HG02970 (cell line): ENCODE measurements around the gene TSHZ3.

Source experiments
- ATAC-seq: cut with Tn5 transposase; IDR thresholded peaks from one replicate; pipeline ENCODE4 v1.9.1; 2021; ENCODE audit warnings: mild to moderate bottlenecking, moderate library complexity, moderate number of reproducible peaks; ENCODE audit not compliant: unreplicated experiment, low FRiP score

The TSHZ3 gene

GRCh38 chr19:31314849-31315629 lies 34.2 kb downstream of the TSHZ3 start:
- no peak for ATAC-seq

GRCh38 chr19:31314156-31314555 lies 35.1 kb downstream of the TSHZ3 start:
- ATAC-seq = no peak

DNA sequence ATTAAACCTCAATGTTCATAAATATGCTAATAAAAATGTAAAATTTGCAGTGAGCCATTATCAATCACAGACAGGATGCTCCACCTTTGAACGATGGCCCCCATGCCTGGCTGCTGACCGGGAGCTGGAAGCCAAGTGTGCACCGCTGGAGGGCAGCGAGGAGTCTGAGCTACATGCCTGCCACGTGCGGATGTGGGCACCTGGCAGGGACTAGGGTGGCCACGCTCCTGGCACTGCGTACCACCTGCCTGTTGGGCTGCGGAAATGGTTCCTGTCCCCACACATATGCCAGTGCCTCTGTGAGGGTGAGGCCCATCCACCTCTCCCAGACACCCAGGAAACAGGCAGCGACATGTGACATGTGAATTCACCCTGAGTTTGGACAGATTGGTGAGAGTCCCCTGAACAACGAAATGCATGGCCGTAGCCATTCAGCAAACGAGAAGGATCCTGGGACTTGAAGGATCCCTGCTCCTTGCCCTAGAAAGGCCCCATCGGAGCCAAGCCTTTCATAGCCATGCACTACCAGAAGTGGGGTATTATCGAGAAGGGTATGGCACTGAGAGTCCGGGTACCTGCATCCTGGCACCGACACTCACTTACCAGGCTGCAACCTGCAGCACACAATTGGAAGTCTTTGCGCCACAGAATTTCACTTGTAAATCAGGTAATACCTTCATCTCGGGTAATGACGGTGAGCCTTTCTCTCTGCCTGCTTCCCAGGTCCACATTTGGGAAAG lies 35.8 kb downstream of the TSHZ3 start:
- no peak for ATAC-seq

GRCh38 chr19:31312677-31313244 lies 36.5 kb downstream of the TSHZ3 start:
- no peak for ATAC-seq

DNA sequence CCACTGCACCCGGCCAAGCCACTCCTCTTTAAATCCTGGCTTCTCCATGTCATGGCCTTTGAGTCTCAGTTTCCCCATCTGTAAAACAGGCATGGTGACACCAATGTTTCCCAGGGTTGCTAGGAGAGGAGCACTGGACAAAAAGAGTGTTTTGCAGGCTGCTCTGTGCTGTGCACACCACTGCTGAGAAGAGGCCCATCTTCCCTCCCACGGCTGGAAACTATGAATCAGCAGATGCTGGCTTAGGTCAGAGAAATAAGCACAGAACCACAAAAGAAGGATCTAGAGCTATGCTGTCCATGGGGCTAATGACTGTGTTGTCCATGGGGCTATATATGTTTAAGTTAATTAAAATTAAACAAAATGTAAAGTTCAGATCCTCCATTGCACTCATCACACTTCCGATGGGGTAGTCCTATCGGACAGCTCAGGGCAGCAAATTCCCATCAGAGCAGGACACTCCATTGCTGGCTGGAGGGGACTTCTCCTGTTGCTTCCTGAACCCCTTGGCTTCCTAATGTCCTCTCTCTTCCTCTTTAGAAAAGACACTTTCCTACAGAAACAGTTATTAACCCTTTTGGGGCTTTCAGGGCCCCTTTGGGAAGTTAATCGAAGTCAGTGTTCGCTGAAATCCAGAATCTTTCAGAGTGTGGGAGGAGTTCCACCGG lies 37.1 kb downstream of the TSHZ3 start:
- ATAC-seq = no peak

DNA sequence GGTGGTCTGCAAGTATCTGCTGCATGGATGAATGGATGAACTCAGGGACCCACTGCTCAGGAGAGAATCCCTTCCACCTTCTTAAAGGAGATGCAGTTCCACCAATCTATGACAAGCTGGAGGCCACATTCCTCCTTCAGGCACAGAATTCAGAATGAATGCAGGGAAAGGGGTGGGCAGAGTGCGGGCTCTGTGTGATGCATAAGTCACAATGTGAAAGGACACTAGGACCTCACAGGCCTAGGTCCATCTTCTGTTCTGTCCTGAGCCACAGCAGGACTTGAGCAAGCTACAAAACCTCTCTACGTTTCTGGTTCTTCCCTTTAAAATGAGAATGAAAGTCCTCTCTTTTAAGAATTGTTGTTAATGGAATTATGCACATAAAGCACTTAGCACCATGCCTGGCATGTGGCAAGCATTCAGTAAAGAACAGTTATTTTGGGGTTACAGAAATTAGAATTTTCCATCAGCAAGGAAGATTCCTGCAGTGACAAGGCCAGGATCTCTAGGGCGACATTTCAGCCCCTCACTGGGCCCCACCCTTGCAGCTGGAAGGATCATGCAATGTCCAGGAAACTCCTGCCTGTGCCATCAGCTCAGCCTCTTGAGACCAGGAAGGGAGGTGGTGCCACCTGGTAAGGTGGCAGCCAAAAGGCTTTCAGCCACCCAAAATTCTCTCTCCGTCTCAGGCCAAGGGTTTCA lies 38.7 kb downstream of the TSHZ3 start:
- ATAC-seq = no peak

DNA sequence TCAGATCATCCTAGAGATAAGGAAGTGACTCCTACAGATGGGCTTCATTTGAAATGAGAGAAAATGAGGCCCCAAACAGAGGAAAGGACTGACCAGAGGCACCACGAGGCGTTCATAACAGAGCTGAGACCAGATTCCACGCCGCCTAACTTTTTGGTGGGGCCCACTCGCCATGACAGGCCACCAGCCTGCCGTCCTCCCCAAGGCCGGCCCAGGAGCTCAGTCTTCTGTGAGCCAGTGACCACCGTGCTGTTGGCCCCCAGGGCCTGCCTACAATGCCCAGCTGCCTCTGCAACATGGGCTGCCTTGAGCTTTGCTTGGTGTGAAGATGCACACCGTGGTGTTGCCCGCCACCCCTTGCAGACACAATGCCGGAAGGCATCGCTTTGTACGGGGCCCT lies 40.5 kb downstream of the TSHZ3 start:
- no peak for ATAC-seq

DNA sequence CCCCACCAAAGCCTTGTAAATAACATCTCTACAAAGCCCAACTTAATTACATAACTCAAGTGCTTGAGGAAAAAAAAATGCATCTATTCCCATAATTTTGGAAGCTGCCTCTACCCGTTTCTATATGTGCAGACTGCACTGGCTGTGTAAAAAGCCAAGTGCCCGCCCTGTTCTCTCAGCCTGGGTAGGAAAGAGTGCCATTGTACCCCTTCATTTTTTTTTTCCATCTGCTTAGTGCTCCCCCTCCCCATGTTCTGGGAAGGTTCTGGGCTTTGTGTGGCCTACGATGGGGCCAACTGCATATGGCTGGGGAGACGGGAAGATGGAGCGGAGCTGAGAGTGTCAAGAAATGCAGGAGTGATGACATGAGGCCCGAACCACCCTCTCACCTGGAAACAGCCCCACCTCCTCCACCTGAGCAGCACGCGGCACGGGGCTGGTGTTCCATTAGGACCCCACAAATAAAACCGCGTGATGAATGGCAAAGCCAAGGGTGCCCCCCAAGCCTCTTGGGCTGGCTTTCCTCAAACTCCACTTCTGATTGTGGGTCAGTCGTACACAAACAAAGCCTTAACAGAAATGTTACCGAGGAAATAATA lies 42.1 kb downstream of the TSHZ3 start:
- no peak for ATAC-seq

DNA sequence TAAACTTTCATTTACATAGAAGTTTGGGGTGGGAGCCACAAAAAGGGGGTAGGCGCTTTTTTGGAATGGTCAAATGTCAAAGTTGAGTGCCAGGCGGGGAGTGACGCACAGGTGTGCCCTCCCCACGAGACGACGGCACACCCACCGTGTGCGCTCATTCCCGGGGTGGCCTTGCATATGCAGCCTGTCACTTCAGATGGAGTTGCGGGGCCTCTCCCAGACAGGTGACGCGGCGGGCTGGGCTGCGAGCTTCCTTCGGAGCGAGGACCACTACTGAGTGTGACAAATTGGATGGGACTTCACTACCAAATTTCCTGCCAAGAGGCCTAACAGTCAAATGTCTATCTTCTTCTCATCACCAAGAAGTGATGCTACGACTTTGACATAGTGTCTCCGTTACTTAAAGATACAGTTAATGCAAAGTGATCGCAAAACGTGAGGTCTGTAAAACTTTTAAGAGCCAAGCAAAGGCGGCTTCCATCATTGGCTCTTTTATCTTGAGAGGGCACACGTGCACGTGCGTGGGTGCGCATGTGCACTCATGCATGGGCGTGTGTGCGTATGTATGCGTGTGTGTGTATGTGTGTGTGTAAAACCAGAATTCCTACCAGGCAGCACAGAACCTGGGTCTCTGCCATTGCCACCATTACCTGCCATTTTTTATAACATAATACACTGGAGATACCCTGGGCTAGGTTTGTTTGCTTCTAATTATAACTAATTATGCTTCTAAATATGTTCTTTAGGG lies 43.1 kb downstream of the TSHZ3 start:
- no peak for ATAC-seq

DNA sequence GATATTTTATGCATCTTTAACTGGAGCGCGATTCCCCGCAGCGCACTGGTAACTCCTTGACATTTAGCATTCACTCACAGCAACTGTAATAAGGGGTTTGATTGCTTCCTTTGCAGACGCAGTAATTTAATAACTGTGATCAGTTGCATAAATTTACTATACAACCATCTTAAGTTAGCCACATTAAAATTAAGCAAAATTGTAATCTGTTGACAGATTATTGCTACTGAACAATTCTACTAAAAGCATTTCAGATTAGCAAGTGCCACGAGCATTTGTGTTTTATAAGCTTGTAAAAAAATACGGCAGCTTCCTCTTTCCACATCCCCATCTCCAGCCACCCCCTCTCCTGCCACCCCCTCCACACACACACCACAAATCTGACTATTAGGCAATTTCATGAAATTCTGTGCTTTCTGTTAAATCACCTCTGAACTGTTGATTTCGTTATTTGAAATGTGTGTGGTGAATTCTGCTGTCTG lies 44.4 kb downstream of the TSHZ3 start:
- no peak for ATAC-seq

GRCh38 chr19:31303262-31303815 lies 45.9 kb downstream of the TSHZ3 start:
- no peak for ATAC-seq

DNA sequence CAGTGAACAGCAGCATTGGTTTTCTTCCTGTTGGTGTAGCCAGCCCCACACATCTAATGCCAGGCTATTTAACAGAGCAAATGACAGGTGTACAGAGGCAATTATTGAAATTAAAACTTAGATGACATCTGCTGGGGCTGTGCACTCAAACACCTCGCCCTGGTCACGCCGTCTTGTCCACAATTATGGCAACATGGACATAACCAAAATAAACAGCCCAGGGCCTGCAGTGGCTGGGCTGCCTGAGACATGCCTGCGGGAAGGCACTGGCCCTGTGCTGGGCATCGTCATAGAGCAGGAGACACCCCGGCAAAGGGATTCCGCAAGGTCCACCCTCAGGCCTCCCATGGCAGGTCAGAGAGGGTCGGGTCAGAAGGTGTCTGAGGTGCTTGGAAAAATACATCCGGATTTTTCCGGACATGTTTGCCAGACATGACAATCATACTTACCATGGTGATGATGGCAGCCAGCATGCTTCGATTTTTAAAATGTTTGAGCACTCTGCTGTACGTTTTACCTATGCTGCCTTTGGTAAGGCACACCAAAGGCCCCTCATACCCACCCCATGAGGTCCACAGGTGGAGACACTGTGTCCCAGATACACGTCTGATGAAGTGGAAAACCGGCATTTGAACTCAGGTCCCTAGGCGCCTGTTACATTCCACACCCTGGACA lies 47.8 kb downstream of the TSHZ3 start:
- no peak for ATAC-seq

DNA sequence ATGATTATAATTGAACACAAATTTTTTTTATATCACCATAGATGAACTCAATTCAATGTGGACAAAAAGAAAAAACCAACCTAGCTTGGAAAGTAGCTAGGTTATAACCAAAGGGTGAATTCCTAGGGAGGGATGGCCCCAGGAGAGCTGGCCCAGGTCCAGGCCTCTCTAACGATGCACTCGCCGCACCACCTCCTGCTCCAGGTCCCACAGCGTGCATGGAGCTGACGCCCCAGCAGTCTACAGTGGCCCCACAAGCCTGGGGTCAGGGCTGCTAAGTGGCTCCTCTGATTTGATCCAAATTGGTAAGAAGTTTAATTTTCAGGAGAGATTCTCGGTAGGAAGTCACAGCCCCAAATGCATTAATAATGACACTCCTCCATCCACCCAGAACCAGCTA lies 48.8 kb downstream of the TSHZ3 start:
- no peak for ATAC-seq

- no peak for ATAC-seq
Measured at GRCh38 chr19:31299665-31300064, 49.6 kb downstream of the TSHZ3 start.

GRCh38 chr19:31297991-31298390 lies 51.2 kb downstream of the TSHZ3 start:
- ATAC-seq = no peak

- no peak for ATAC-seq
Measured at GRCh38 chr19:31296741-31297390, 52.4 kb downstream of the TSHZ3 start.

DNA sequence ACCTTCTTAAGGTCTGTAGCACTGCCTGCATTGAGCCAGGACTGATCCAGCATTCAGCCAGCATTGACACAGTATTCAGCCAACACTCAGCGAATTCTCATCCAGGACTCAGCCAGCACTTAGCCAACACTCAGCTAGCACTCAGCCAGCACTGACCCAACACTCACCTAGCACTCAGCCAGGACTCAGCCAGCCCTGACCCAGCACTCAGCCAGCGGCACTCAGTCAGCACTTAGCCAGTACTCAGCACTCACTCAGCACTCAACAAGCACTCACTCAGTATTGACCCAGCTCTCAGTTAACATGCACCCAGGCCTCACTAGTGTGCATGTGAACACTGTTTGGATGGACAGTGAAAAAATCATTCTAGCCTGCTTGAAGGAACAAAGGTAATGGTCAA lies 55.0 kb downstream of the TSHZ3 start:
- ATAC-seq = no peak

GRCh38 chr19:31292639-31293185 lies 56.5 kb downstream of the TSHZ3 start:
- no peak for ATAC-seq
